ENCODE data around the gene REXO4. TPM values are rescaled to one million over a fixed set of nuclear protein-coding genes. Genes with fewer than 3 reads are reported as not detected.

The REXO4 gene
- total and polyA plus RNA-seq, 2 of the 4 experiments (the other 2 are of a cell fraction), result 16.1 to 21.8 TPM

- no peak for ATAC-seq (ENCODE audit: low read depth)
- Histone ChIP-seq H3K18ac (ENCODE audit: low read depth, low read length) (no peak overlapping the region), H3K23ac (ENCODE audit: low read depth, low read length) (no peak overlapping the region), H4K8ac (ENCODE audit: low read depth in 2 of 2, low read length in 2 of 2) (no peak overlapping the region), H3K4me1 (ENCODE audit: control insufficient read depth, insufficient read depth, low read length) (peaks cover 7% of the 10 kb centered on the region; the same call in 1 of the 2 replicates), H3K27me3 (ENCODE audit: control insufficient read depth, insufficient read depth, low read length) (no peaks in the 10 kb centered on the region), H3K4me3 (ENCODE audit: insufficient read depth, low read depth, low read length) (no peak overlapping the region), H3K79me1 (ENCODE audit: low read depth in 1 of 2, low read length in 2 of 2) (peaks cover 0 to 6% of the 10 kb centered on the region in 2 experiments; a peak in 3 of 4 replicates), H2AK9ac (replicated peaks; ENCODE audit: low read depth, low read length, poor library complexity) (no peak overlapping the region), H2BK20ac (ENCODE audit: low read depth, low read length) (no peak overlapping the region), H3K9ac (ENCODE audit: low read depth, low read length) (no peak overlapping the region), H3K4ac (ENCODE audit: low read depth, low read length) (no peak overlapping the region), H3K14ac (replicated peaks; ENCODE audit: low read depth, low read length) (no peak overlapping the region), H4K5ac (ENCODE audit: low read depth, low read length) (no peak overlapping the region), H3K4me2 (ENCODE audit: low read depth, low read length) (no peak overlapping the region), H3K27ac (ENCODE audit: insufficient read depth, low read length) (no peak overlapping the region), H2AK5ac (ENCODE audit: low read depth, low read length) (no peak overlapping the region), H3K9me3 (ENCODE audit: control insufficient read depth, insufficient read depth, low read length) (no peaks in the 10 kb centered on the region), H2BK120ac (ENCODE audit: low read depth, low read length) (no peak overlapping the region), H3K36me3 (ENCODE audit: control insufficient read depth, insufficient read depth, low read length) (peaks cover 7% of the 10 kb centered on the region), H3K9me1 (ENCODE audit: insufficient read depth, low read length) (0 out of 2 replicates have a peak, but pooled peaks cover 4% of the 10 kb centered on the region), H4K20me1 (ENCODE audit: insufficient read depth, low read length) (no peaks in the 10 kb centered on the region), H4K91ac (ENCODE audit: insufficient read depth, low read depth, low read length) (no peak overlapping the region), H2BK5ac (ENCODE audit: low read depth, low read length, poor library complexity, severe bottlenecking) (no peak overlapping the region), H2AFZ (replicated peaks; ENCODE audit: low read length, poor library complexity) (no peak overlapping the region), H2BK15ac (ENCODE audit: low read depth, low read length) (no peak overlapping the region), H3K56ac (ENCODE audit: extremely low read depth, insufficient read depth, low read length) (no peak overlapping the region)
- no TSS peak for BruUV-seq (replicated peaks)
- dilution Hi-C loops (cut with HindIII; ENCODE audit: low sequenced_read_pairs, unreplicated experiment) (no loop called here), intact Hi-C loops (cut with micrococcal nuclease) (no loop called here), in situ Hi-C loops (cut with MboI; ENCODE audit: low sequenced_read_pairs) (no loop called here)
- ChIA-PET POLR2A (ENCODE audit: unreplicated experiment) (no interaction called here), CTCF (no interaction called here)
- TF ChIP-seq RFX5 (IDR thresholded peaks at IDR 0.05; ENCODE audit: low read depth, low read length), result no peak
- TF ChIP-seq MXI1 (IDR thresholded peaks at IDR 0.05; ENCODE audit: borderline replicate concordance, low read depth, low read length), result no peak
- TF ChIP-seq CTCF (conservative IDR thresholded peaks at IDR 0.05; ENCODE audit: low read depth, low read length), result no peak
- no peak for TF ChIP-seq MAZ (IDR thresholded peaks at IDR 0.05; ENCODE audit: borderline replicate concordance, low read depth, low read length)
- TF ChIP-seq USF2 (IDR thresholded peaks at IDR 0.05; ENCODE audit: low read depth, low read length), result no peak
- no peak for TF ChIP-seq MAFK (IDR thresholded peaks at IDR 0.05; ENCODE audit: low read depth, low read length)
- TF ChIP-seq CEBPB (IDR thresholded peaks at IDR 0.05; ENCODE audit: low read depth, low read length), result no peak
- no peak for TF ChIP-seq RCOR1 (IDR thresholded peaks at IDR 0.05; ENCODE audit: insufficient replicate concordance, low read length)
- no peak for TF ChIP-seq BHLHE40 (IDR thresholded peaks at IDR 0.05; ENCODE audit: low read depth, low read length)
- TF ChIP-seq ELK1 (IDR thresholded peaks at IDR 0.05; ENCODE audit: borderline replicate concordance, low read depth, low read length), result no peak
- no peak for TF ChIP-seq POLR2A (IDR thresholded peaks at IDR 0.05; ENCODE audit: low read depth, low read length)
- TF ChIP-seq NFE2L2 (IDR thresholded peaks at IDR 0.05; ENCODE audit: low read depth, low read length), result no peak
- TF ChIP-seq CHD1 (IDR thresholded peaks at IDR 0.05; ENCODE audit: low read depth, low read length), result no peak
- no peak for TF ChIP-seq FOS (IDR thresholded peaks at IDR 0.05; ENCODE audit: low read depth, low read length)
- no peak for TF ChIP-seq RAD21 (IDR thresholded peaks at IDR 0.05; ENCODE audit: low read length)
- TF ChIP-seq SMC3 (IDR thresholded peaks at IDR 0.05; ENCODE audit: low read depth, low read length), result no peak
- DNase-seq, result no peak
- WGBS, 2 experiments (ENCODE audit: extremely low coverage in 2 of 2, insufficient read length in 1 of 2), result 97% methylated on average over 5 of the region's 24 CpGs; no CpG with 5 or more reads in 1 of the 2 experiments
These were observed 46.2 kb upstream of the REXO4 start for GRCh38 chr9:133463864-133464615.
